HG03558 (cell line): ENCODE measurements around the gene GPR39.

Source experiments
- ATAC-seq: cut with Tn5 transposase; IDR thresholded peaks from one replicate; pipeline ENCODE4 v1.9.1; 2021; ENCODE audit warnings: moderate number of reproducible peaks; ENCODE audit not compliant: unreplicated experiment; ENCODE audit errors: extremely low read depth

The GPR39 gene

DNA sequence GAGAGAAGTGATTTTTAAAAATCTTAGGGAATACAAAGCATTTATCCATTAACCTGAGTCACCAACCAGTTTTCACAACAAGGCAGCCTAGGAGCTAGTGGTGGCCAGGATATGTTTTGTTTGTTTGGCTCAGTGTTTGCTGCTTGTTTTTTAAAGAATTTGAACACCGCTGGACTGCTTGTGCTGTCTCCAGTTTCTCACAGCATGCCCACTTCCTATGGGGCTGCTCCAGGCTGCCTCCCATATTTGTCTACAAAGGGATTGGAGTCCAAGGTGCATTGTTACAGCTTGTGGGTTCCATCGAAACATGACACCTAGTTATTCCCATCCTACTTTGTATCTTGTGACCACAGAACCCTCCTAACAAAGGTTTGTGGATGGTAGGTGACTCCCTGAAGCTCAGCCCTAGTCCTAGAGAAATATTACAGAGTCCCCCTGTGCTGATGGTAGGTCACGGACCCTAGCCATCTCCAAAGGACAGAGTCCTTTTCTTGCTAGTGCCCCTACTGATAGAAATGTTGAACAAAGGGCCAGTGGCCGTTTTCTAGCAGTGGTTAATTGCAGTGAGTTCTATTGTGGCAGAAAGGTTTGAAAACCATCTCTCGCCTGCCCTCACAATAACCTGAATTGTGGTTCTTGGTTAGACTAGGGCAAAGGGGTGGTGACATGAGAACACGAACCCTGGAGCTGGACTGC is 23.2 kb downstream of the GPR39 start:
- no peak for ATAC-seq

DNA sequence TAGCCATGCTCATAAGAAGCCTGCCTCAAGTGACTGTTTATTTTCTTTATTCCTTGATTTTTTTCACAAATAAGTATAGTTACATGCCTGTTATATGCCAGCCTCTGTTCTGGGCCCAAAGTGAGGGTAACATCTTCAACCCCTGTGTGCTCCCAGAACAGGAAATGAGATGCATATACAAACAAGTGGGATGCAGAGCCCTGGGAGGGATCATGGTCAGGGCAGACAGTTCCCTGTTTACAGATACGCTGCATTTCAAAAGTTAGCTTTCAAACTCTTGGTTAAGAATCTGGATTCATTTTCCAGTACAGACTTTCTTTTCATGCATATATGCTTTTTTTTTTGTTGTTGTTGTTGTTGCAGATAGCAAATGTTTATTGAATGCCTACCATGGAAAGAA is 24.4 kb downstream of the GPR39 start:
- no peak for ATAC-seq

DNA sequence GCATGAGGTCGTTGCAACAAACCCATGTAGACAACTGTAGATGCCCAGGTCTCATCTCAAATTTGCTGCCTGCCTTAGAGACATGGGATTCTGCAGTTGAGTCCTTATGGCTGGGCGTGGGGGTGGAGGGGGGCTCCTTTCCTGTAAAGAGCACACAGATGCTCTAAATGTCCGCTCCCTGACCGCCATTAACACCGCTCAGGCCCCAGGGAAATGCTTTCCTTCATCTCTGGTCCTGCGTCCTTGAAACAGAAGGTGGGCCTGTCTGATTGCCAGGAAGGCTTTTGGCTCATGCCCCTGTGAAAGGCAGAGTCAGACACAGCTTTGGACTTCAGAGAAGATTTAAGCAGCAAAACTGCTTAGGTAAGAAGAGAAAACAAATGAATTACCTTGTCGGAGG is 25.7 kb downstream of the GPR39 start:
- ATAC-seq, result no peak

DNA sequence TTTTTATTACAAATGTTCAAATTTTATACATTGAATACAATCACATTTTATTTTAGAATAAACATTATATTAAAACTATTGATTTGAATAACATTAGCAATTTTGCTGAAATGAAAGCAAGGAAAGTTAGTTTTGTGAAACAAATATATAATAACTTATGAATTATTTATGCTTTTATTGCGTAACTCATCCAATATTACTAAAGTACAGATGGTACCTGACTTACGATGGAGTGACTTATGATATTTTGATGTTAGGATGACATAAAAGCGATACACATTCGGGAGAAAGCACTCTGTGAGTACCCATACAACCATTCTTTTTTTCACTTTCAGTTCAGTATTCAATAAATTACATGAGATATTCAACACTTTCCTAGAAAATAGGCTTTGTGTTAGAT is 26.5 kb downstream of the GPR39 start:
- no peak for ATAC-seq

DNA sequence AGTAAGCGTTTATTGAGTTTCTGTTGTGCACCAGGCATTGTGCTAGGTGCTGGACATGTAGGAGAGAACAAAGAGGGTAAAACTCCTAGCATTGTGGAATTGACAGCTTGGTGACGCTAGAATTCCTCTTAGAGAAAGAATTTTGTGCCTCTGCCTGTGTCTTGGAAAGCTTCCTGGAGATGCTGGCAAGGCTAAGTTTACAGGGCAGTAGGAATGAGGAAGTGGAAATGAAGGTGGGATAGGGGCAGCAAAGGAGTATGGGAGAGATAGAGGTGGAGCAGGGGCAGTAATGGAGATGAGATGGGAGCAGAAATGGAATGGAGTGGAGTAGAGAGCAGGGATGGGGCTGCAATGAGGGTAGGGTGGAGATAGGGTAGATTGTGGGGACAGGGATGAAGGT is 29.8 kb downstream of the GPR39 start:
- no peak for ATAC-seq

DNA sequence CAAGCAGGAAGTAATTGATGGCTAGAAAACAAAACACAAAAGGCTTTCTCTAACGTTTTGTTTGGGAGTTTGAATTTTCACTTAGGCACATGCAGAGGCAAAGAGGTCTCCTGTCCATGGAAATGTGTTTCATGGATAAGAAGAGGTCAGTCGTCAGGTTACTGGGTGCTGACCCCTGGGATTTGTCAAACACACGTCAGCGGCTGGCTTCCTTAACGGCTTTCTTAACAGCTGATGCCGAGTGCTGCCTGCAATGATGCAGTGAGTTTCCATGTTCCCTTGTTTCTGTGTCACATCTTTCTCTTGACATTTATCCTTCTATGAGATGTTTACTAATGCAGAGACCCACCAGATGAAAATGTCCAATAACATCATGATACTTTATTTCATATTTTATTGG is 31.7 kb downstream of the GPR39 start:
- no peak for ATAC-seq

DNA sequence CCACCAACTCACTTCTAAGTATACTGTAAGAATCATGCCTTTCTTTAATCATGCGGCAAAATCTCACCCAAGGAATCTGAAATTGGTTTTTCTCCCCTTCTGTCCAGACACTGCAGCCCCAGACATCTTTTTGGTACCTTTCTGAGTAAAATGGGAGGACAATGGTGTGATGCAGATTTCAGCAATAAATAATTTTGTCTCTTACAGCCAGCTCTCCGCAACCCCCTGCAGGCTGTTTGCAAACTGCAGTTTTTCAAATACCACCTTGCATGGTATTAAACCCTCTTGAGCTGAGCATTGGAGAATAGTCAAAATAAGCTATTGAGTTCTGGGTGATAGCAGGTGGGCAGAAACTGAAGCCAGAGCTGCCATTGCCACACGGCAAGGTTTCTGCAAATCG is 32.2 kb downstream of the GPR39 start:
- ATAC-seq, result no peak

DNA sequence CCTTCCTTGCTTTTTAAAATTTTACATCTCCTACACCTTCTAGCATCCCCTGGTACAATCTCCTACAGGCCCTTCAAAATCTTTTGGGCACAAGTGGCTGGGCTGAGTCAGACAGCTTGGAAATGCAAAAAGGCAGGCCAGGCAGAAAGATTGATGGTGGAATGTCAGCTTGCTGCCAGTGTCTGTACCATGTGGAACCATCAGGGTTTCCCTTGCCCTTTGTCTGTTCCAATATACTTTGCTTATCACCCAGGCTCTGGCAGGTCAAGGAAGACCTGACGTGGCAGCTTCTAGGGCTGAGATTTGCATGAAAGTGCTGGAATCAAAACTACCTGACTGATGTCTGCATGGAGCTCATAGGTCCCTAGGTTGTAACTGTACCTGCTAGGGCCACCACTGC is 33.3 kb downstream of the GPR39 start:
- no peak for ATAC-seq

DNA sequence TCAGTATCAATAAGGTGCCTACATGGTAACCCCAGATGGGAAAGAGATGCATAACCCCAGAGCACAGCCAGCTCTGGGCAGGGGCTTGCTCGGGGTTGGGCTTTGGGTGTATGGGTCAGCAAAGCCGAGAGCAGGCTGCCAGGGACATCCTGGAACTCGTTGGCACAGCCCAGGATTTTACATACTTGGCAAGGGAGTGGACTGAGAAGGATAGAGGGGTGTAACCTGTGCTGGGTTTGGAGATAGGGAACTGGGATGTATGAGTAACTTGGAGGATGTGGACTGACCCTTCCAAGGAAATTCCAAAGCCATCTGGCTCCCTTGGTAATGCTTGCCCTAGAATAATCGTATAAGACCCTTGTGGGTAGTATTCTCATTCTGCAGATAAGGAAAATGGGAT is 44.2 kb downstream of the GPR39 start:
- no peak for ATAC-seq

DNA sequence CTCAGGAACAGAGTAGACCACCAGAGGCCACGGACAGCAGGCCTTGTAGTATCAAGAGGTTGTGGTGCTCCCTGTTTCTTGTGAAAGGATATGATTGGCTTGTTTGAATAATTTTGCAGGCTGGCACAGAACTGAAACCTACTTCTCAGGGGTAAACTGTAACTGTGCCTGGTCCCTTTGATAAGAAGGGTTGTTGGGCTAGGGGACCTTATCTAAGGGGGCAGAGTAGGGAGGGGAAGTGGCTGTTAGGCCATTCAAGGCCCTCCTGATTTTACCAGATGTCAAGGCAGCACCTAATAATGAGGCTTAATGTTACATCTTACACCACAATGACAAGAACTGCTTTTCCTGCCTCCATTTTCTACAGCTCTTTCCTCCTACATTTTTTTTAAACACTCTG is 45.6 kb downstream of the GPR39 start:
- ATAC-seq, result no peak

DNA sequence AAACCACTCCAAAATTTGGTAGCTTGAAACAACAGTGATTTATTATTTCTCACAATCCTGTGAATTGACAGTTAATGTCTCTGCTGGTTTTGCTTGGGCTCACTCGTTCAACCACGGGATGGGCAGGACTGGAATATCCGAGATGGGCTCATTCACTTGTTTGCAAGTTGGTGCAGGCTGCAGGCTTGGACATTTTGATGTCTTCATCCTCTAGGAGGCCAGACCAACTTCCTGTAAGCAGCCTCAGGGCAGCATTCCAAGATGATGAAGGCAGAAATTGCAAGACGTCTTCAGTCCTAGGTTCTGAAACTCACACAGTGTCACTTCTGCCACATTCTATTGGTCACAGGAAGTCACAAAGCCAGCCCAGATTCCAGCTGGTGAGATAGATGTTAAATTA is 47.1 kb downstream of the GPR39 start:
- ATAC-seq, result no peak

DNA sequence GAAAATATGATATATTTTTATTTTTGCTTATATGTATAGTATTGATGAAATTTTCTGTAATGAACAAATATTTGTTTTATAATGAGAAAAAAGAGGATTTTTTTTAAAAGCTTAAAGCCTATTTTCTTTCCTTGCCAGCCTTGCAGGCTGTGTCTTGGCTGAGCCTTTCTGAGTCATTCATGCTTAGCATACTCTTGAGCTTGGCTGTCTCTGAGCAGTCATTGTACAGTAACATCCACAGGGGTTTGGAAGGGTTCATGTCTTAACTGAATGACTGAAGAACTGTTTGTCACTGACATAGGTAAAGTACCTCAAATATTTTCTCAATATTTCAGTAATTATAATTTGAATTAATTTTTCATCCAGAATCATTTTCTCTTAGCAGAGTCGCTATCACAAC is 49.3 kb downstream of the GPR39 start:
- ATAC-seq, result no peak

DNA sequence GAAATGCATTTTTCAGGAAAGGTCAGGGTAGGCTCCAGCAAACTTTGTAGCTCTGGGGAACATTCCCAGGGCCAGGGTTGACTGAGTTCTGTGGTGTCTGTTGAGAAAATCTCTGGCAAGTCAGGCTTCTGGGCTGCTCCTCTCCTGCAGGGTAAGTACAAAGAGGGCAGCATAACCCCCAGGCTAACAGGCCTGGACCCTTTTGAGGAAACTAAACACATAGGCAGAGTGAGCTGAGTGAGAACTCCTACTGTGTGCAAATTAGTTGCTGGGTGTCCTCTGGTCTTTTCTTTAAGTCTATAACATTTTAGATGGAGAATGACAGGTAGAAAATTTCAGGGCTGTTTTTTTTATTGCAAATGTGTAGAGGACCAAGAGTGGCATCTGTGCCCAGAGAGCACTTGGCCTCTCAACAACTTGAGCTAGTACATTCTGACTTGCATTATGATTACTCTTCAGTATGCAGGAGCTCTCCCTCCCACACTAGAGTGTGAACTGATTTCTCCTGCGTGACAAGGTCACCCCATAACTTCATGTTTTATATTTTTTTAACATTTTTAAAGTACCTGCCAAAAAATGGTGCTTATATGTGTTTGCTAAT is 49.9 kb downstream of the GPR39 start:
- ATAC-seq, result no peak

DNA sequence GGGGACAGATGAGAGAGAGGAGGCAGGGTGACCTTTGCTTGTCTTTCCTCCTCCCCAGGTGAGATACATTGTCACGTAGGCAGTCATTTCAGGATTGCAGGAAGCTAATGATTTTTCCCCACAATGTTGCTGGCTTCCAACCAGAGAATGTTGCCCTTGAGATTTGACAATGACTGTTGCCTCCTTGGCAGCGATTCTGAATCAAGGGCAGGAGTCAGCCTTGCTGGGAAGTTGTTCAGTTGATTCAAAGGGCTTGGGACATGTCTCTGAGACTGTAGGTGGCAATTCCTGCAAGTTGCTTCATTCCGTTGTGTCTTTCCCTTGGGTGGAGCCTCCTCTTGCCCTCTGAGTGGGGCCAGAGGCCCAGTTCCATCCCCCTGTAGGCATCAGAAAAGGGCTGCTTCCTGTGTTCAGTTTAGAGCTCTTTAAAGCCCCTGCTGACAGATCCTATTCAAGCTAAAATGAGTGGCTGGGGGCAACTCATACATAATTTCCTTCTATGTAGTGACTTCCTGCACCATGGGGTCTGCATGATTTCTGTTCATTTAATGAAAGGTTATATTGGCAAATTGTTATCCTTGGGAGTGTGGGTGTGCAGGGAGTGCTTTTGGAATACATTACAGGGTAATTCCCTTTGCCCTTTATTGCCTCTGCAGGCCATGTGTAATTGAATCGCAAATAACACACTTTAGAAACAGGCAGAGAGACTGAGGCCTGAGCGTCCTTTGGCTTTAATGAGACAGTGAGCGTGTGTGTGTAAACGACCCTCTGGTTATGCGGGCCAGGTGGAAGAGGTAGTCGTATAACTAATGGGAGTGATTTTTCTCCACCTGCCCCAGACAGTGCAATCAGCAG is 52.4 kb downstream of the GPR39 start:
- ATAC-seq, result no peak

DNA sequence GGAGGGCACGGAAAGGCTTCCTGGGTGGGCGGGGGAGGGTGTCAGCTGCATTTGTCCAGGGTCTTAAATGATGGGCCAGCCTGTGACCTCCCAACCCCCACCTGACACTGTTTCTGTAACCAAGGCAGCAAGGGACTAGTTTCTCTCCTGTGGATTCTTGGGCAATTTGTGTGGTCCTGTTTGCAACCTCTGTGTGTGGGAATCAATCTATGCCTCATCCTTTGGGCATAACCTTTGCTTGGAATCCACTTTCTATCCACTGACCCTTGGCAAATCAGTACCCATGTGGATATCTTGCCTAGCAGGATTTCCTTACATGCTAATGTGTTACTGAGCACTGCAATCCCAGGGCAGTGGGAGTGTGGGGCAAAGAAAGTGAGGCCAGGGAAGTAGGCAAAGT is 54.1 kb downstream of the GPR39 start:
- no peak for ATAC-seq

DNA sequence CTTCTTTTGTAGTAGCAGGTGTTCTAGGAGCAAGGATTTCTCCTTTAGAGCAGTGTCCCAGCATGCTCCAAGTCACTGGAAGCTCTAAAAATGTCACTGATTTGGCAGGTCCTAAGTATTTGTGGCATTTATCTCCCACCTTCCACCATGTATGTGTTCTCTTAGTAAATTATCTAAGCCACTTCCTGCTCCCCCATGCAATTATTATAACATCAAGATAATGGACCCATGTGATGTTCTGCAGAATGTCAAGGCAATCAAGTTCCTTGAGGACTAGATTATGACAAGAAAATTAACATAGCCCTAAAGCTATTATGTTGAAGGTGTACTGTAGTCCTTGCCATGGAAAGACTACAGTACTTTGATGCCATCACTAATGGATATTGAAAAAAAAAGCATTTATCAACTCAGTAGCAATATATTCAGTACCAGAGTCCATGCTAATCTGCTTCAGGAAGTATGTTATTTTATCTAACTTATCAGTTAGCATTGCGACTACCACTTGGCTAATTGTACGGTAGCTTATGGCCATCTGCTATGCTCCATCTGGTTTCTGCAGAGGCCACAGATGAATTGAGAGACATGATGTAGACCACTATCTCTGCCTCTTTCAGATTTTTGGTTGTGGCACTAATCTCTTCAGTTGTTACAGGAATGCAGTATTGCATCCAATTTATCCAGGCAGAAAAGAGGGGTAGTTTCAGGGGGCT is 56.7 kb downstream of the GPR39 start:
- no peak for ATAC-seq

DNA sequence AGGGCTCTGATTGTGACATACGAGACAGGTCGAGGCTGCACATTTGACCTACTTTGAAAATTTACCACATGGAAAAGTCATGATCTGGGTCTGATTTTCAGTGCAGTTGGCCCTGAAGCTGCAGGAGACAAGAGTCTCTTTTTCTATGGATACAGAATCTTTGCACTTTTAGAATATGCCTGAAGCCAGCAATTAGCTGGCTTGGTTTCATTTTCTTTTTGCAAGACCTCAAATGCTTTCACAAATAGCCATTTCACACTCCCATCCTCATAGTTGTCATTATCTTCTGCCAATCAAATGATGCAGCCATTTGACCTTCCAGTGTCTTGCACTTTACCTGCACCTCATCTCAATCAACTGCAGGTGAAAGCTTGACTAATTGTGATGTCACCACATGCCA is 59.0 kb downstream of the GPR39 start:
- ATAC-seq, result no peak

DNA sequence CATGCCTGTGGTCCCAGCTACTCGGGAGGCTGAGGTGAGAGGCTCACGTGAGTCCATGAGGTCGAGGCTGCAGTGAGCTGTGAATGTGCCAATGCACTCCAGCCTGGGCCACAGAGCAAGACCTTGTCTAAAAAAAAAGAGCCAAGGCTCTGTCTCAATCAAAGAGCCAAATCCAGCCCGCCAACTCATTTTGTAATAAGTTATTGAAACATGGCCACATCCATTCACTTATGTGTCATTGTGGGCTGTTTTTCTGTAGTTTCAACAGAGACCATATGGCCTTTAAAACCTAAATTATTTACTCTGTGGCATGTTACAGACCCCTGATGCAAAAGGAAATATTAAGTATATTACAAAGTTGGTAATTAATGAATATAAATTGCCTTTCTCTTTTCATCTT is 60.8 kb downstream of the GPR39 start:
- ATAC-seq, result no peak

DNA sequence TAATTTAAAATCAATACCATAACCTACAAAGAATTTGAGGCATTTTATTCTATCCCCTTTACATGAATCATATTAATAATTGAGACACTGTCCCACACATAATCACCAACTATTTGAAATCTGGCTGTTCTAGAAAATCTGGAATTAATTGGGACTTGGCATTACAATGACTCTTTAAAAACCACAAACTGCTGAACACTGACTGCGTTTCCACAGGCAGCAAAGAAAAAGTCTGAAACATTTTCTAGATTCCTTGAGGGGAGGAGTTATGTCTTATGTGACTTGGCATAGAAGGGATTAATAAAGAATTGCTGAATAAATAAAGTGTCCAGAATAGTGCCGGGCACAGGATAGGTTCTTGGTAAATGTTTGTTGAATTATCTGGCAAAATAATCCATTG is 61.4 kb downstream of the GPR39 start:
- ATAC-seq, result no peak

DNA sequence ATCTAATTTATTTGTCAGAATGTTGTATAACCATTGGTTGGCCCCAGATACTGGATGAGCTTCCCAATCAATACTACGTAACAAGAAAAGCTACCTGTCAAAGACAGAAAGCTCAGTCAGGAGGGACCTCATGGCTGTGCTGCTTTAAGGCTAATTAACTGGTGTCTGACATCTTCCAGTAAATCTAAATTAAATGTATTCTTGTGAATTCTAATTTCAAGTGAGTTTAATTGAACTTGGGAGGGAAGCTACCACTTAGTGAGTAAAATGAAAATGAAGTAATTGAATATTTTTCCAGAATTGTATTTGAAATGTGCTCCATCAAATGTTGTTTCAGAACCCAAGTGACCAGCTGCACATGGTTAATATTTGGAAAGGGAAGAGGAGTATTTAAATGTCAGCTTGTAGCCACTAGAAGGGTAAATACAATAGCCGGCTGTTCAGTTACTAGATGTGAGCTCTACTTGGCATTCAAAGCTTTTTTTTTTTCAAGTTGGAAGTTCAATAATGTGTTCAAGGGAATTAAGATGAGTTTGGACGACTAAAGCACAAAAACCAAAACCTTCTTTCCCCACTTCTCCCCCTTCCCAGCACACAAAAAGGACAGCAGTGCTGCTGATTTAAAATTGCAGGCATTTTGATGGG is 62.0 kb downstream of the GPR39 start:
- ATAC-seq, result no peak
